AG09309 (cell line): ENCODE measurements around the gene SLC38A3.

Experiments used
- DNase-seq: peaks from one replicate; pipeline ENCODE4 v3.0.0-alpha.2; 2010; ENCODE audit warnings: low read depth
- H3K4me3 ChIP-seq: 2 replicates; pipeline ENCODE4 v1.5.1; 2011; ENCODE audit warnings: mild to moderate bottlenecking, low read depth, low read length, moderate library complexity; ENCODE audit not compliant: control insufficient read depth
- CTCF ChIP-seq: IDR thresholded peaks from 2 replicates; pipeline ENCODE4 v1.5.1; 2011; ENCODE audit warnings: mild to moderate bottlenecking, low read depth, low read length, inconsistent platforms; ENCODE audit not compliant: insufficient read depth, control insufficient read depth; ENCODE audit errors: missing control alignments

The SLC38A3 gene

GRCh38 chr3:50165910-50166538 is 39.0 kb upstream of the SLC38A3 start:
- H3K4me3 ChIP-seq, result no peak overlapping the region
- TF ChIP-seq CTCF, result no peak
- DNase-seq, result no peak

GRCh38 chr3:50166620-50167019 is 38.5 kb upstream of the SLC38A3 start:
- no peak for DNase-seq
- TF ChIP-seq CTCF, result no peak
- H3K4me3 ChIP-seq, result no peak overlapping the region

GRCh38 chr3:50167069-50167840 is 37.8 kb upstream of the SLC38A3 start:
- no peak for TF ChIP-seq CTCF
- H3K4me3 ChIP-seq, result no peak overlapping the region
- no peak for DNase-seq

DNA sequence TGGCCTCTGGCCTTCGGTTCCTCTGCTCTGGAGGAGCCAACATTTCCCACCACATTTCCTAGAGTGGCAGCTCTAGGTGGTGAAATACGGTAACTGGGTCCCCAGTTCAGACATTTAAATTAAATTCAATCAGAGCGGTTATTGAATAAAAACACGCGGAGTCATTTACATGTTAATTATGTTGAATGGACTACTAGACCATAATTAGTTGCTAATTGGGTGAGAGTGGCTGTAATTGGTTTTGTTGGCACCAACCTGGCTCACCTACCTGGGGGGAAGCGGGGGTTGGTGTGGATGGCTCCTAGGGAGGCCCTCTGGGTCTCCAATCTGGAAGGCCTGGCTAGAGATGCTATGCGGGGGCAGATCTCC is 37.2 kb upstream of the SLC38A3 start:
- no peak for DNase-seq
- no peak for TF ChIP-seq CTCF

GRCh38 chr3:50168388-50168787 is 36.7 kb upstream of the SLC38A3 start:
- DNase-seq, result no peak
- no peak for TF ChIP-seq CTCF
- H3K4me3 ChIP-seq, result no peak overlapping the region

More for the DNA sequence above, 37.2 kb upstream of the SLC38A3 start:
- H3K4me3 ChIP-seq, result no peak overlapping the region

DNA sequence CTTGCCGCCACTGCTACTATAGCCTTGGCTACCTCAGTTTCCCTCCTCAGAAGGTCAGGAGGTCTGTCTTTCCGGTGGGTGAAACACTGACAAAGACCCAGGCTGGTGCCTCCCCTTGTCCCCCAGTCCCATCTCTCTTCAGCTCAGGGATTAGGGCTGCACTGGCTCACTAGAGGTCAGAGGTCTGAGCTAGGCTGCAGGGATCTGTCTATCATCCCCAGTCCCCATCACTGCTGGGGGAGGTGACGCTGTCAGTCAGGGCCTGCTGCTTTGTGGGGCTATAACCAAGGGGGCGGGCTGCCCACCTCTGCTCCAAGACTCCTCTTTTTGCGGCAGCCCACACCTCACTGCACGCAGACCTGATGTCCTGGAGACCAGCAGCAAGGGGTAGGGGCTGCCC is 36.3 kb upstream of the SLC38A3 start:
- TF ChIP-seq CTCF, result no peak
- DNase-seq, result no peak
- H3K4me3 ChIP-seq, result no peak overlapping the region
